Activated T-helper 1 cell treated with anti-CD3 and anti-CD28 coated beads, Interleukin-12 subunit alpha, Interleukin-12 subunit beta, Interleukin-2, Interleukin-4 antibody, amounts not matched to agents 30 ng/mL and 10 ng/mL and 1 ng/mL, durations not matched to agents 14 hours and 24 hours and 36 hours (primary cell): ENCODE data around the gene MAP2K5. TPM values are rescaled to one million over a fixed set of nuclear protein-coding genes. Genes with fewer than 3 reads are reported as not detected.

Source experiments
- DNase-seq: peaks from one replicate; pipeline ENCODE4 v3.0.0; 2021; ENCODE audit warnings: low spot score
- H3K27ac Mint-ChIP-seq: one replicate; pipeline ENCODE4 v1.8.0; 2021; ENCODE audit warnings: mild to moderate bottlenecking, mixed read lengths
- H3K27me3 Mint-ChIP-seq: one replicate; pipeline ENCODE4 v1.8.0; 2022; ENCODE audit warnings: mild to moderate bottlenecking, moderate library complexity, mixed read lengths; ENCODE audit not compliant: insufficient read depth
- H3K36me3 Mint-ChIP-seq: one replicate; pipeline ENCODE4 v1.8.0; 2021; ENCODE audit warnings: low read depth, mixed read lengths
- H3K4me1 Mint-ChIP-seq: one replicate; pipeline ENCODE4 v1.8.0; 2021; ENCODE audit warnings: low read depth, mixed read lengths
- H3K4me3 Mint-ChIP-seq: one replicate; pipeline ENCODE4 v1.8.0; 2021; ENCODE audit warnings: mild to moderate bottlenecking, moderate library complexity, mixed read lengths
- H3K9me3 Mint-ChIP-seq: one replicate; pipeline ENCODE4 v1.8.0; 2021; ENCODE audit warnings: mixed read lengths
- intact Hi-C: fragments of 100-400 bp; cut with micrococcal nuclease; formaldehyde crosslinking; loops from one replicate; pipeline ENCODE4 v1.15.1; 2024
- total RNA-seq: library from RNA; stranded (reverse); gene quantifications from 2 replicates; pipeline ENCODE4 v1.2.3, GENCODE V29; 2022

Gene MAP2K5
- total RNA-seq, 1 donor from 2014 or later: 22.1 TPM

GRCh38 chr15:67755936-67756335 lies 213.4 kb downstream of the MAP2K5 start:
- no peak for DNase-seq
- H3K27me3 Mint-ChIP-seq: peaks cover 1% of the 10 kb centered on the region
- H3K4me1 Mint-ChIP-seq: peaks cover 39% of the 10 kb centered on the region
- H3K9me3 Mint-ChIP-seq: no peaks in the 10 kb centered on the region
- no peak overlapping the region for H3K4me3 Mint-ChIP-seq
- peaks cover 4% of the 10 kb centered on the region for H3K36me3 Mint-ChIP-seq
- no peak overlapping the region for H3K27ac Mint-ChIP-seq
- intact Hi-C loops: no loop called here

- H3K27me3 Mint-ChIP-seq: peaks cover 11% of the 10 kb centered on the region
- no peaks in the 10 kb centered on the region for H3K9me3 Mint-ChIP-seq
- H3K4me3 Mint-ChIP-seq: peak overlapping the region; percentile 4
- peaks cover 7% of the 10 kb centered on the region for H3K36me3 Mint-ChIP-seq
- H3K4me1 Mint-ChIP-seq: peaks cover 67% of the 10 kb centered on the region
- no peak for DNase-seq
- H3K27ac Mint-ChIP-seq: no peak overlapping the region
- intact Hi-C loops: no loop called here
These were observed 216.3 kb downstream of the MAP2K5 start for GRCh38 chr15:67758619-67759300.

- no peaks in the 10 kb centered on the region for H3K9me3 Mint-ChIP-seq
- H3K36me3 Mint-ChIP-seq: peaks cover 5% of the 10 kb centered on the region
- no peak overlapping the region for H3K4me3 Mint-ChIP-seq
- peaks cover 15% of the 10 kb centered on the region for H3K27me3 Mint-ChIP-seq
- intact Hi-C loops: loop anchor here (5.0 kb wide), 3 partner anchors 81 to 519 kb away; partner anchors contain the start of genes MAP2K5 and RNU6-1
- no peak for DNase-seq
- H3K4me1 Mint-ChIP-seq: peaks cover 61% of the 10 kb centered on the region
- H3K27ac Mint-ChIP-seq: no peak overlapping the region
These were observed 218.4 kb downstream of the MAP2K5 start for GRCh38 chr15:67760901-67761300.

GRCh38 chr15:67761343-67761742 lies 218.8 kb downstream of the MAP2K5 start:
- no peak for DNase-seq
- intact Hi-C loops: loop anchor here (5.0 kb wide), 3 partner anchors 81 to 519 kb away; partner anchors contain the start of genes MAP2K5 and RNU6-1
- H3K27ac Mint-ChIP-seq: no peak overlapping the region

GRCh38 chr15:67762610-67763368 lies 220.3 kb downstream of the MAP2K5 start:
- Mint-ChIP-seq H3K9me3 (no peaks in the 10 kb centered on the region), H3K4me1 (peaks cover 46% of the 10 kb centered on the region), H3K36me3 (peaks cover 5% of the 10 kb centered on the region), H3K27ac (peak overlapping the region; percentile 41), H3K4me3 (peak overlapping the region; percentile 24), H3K27me3 (peaks cover 20% of the 10 kb centered on the region)
- intact Hi-C loops: loop anchor here (1.0 to 5.0 kb wide), 5 partner anchors 16 to 520 kb away; partner anchors contain the start of genes MAP2K5 and RNU6-1
- peak; percentile 37 for DNase-seq

More at GRCh38 chr15:67761343-67761742, 218.8 kb downstream of the MAP2K5 start:
- peaks cover 15% of the 10 kb centered on the region for H3K27me3 Mint-ChIP-seq
- H3K4me3 Mint-ChIP-seq: no peak overlapping the region
- H3K36me3 Mint-ChIP-seq: peaks cover 5% of the 10 kb centered on the region
- H3K4me1 Mint-ChIP-seq: peaks cover 57% of the 10 kb centered on the region
- H3K9me3 Mint-ChIP-seq: no peaks in the 10 kb centered on the region

- DNase-seq: no peak
- H3K4me3 Mint-ChIP-seq: no peak overlapping the region
- H3K27ac Mint-ChIP-seq: no peak overlapping the region
- no peaks in the 10 kb centered on the region for H3K9me3 Mint-ChIP-seq
- intact Hi-C loops: no loop called here
- peaks cover 20% of the 10 kb centered on the region for H3K27me3 Mint-ChIP-seq
- H3K4me1 Mint-ChIP-seq: peaks cover 31% of the 10 kb centered on the region
- peaks cover 5% of the 10 kb centered on the region for H3K36me3 Mint-ChIP-seq
These were observed 223.2 kb downstream of the MAP2K5 start for GRCh38 chr15:67765701-67766100.

- no peaks in the 10 kb centered on the region for H3K9me3 Mint-ChIP-seq
- H3K4me3 Mint-ChIP-seq: no peak overlapping the region
- peaks cover 9% of the 10 kb centered on the region for H3K27me3 Mint-ChIP-seq
- H3K36me3 Mint-ChIP-seq: peaks cover 2% of the 10 kb centered on the region
- intact Hi-C loops: no loop called here
- peaks cover 18% of the 10 kb centered on the region for H3K4me1 Mint-ChIP-seq
- no peak for DNase-seq
- no peak overlapping the region for H3K27ac Mint-ChIP-seq
These were observed 224.5 kb downstream of the MAP2K5 start for GRCh38 chr15:67766968-67767367.

- H3K4me3 Mint-ChIP-seq: no peak overlapping the region
- peaks cover 9% of the 10 kb centered on the region for H3K27me3 Mint-ChIP-seq
- H3K9me3 Mint-ChIP-seq: no peaks in the 10 kb centered on the region
- intact Hi-C loops: no loop called here
- peaks cover 4% of the 10 kb centered on the region for H3K4me1 Mint-ChIP-seq
- H3K36me3 Mint-ChIP-seq: peaks cover 2% of the 10 kb centered on the region
- no peak for DNase-seq
- H3K27ac Mint-ChIP-seq: no peak overlapping the region
These were observed 225.9 kb downstream of the MAP2K5 start for GRCh38 chr15:67768313-67768977.

- Mint-ChIP-seq H3K4me3 (no peak overlapping the region), H3K27ac (no peak overlapping the region), H3K36me3 (no peaks in the 10 kb centered on the region), H3K9me3 (no peaks in the 10 kb centered on the region), H3K27me3 (peaks cover 5% of the 10 kb centered on the region), H3K4me1 (no peaks in the 10 kb centered on the region)
- intact Hi-C loops: no loop called here
- DNase-seq: no peak
These were observed 227.2 kb downstream of the MAP2K5 start for GRCh38 chr15:67769497-67770357.

GRCh38 chr15:67770358-67770628 lies 227.8 kb downstream of the MAP2K5 start:
- H3K36me3 Mint-ChIP-seq: no peaks in the 10 kb centered on the region
- intact Hi-C loops: no loop called here
- peaks cover 5% of the 10 kb centered on the region for H3K27me3 Mint-ChIP-seq
- no peaks in the 10 kb centered on the region for H3K4me1 Mint-ChIP-seq
- DNase-seq: no peak
- no peak overlapping the region for H3K27ac Mint-ChIP-seq
- H3K4me3 Mint-ChIP-seq: no peak overlapping the region
- H3K9me3 Mint-ChIP-seq: no peaks in the 10 kb centered on the region

- Mint-ChIP-seq H3K27me3 (peaks cover 5% of the 10 kb centered on the region), H3K4me3 (no peak overlapping the region), H3K9me3 (no peaks in the 10 kb centered on the region), H3K4me1 (no peaks in the 10 kb centered on the region), H3K27ac (no peak overlapping the region), H3K36me3 (no peaks in the 10 kb centered on the region)
- no peak for DNase-seq
- intact Hi-C loops: no loop called here
These were observed 228.8 kb downstream of the MAP2K5 start for GRCh38 chr15:67771189-67771800.

- DNase-seq: no peak
- Mint-ChIP-seq H3K4me1 (no peaks in the 10 kb centered on the region), H3K9me3 (no peaks in the 10 kb centered on the region)
These were observed 232.1 kb downstream of the MAP2K5 start for GRCh38 chr15:67774626-67775025.

More at GRCh38 chr15:67774626-67775025, 232.1 kb downstream of the MAP2K5 start:
- peaks cover 2% of the 10 kb centered on the region for H3K36me3 Mint-ChIP-seq
- H3K27me3 Mint-ChIP-seq: no peaks in the 10 kb centered on the region
- intact Hi-C loops: no loop called here
- no peak overlapping the region for H3K27ac Mint-ChIP-seq
- H3K4me3 Mint-ChIP-seq: no peak overlapping the region
